IPS DF 6.9 (cell line): ENCODE results near the gene GTPBP6.

Experiments used
- DNase-seq: peaks from one replicate; pipeline ENCODE4 v3.0.0-alpha.2; 2013; ENCODE audit warnings: low read depth, low spot score
- H3K27ac ChIP-seq: one replicate; pipeline ENCODE4 v1.5.1; 2013; ENCODE audit warnings: low read length, control low read depth
- H3K27me3 ChIP-seq: 2 replicates; pipeline ENCODE4 v1.6.1; 2013; ENCODE audit warnings: mild to moderate bottlenecking, low read length; ENCODE audit not compliant: control insufficient read depth, insufficient read depth
- H3K36me3 ChIP-seq: 2 replicates; pipeline ENCODE4 v1.6.1; 2013; ENCODE audit warnings: low read length; ENCODE audit not compliant: control insufficient read depth, insufficient read depth
- H3K4me1 ChIP-seq: 2 replicates; pipeline ENCODE4 v1.6.1; 2013; ENCODE audit warnings: low read length; ENCODE audit not compliant: control insufficient read depth, insufficient read depth
- H3K4me3 ChIP-seq: 2 replicates; pipeline ENCODE4 v1.5.1; 2013; ENCODE audit warnings: mild to moderate bottlenecking, low read length
- H3K9me3 ChIP-seq: 2 replicates; pipeline ENCODE4 v1.6.1; 2013; ENCODE audit warnings: low read length, inconsistent platforms; ENCODE audit not compliant: control insufficient read depth, insufficient read depth
- WGBS: extraction: QIAGEN DNeasy Blood & Tissue Kit; methylation state at CpG from one replicate; pipeline ENCODE4 v1.1.7; 2013; ENCODE audit warnings: mixed read lengths, missing lambda C conversion rate; ENCODE audit not compliant: insufficient read length, insufficient coverage; 5-methylcytosine and 5-hydroxymethylcytosine counted together

GTPBP6 gene

GRCh38 chrX:358651-359143 is 40.1 kb upstream of the GTPBP6 start:
- no peak overlapping the region for H3K4me3 ChIP-seq
- DNase-seq = no peak
- no CpG with 5 or more reads among the region's 49 CpGs for WGBS
- H3K9me3 ChIP-seq = no peaks in the 10 kb centered on the region
- no peaks in the 10 kb centered on the region; the same call in 1 of the 2 replicates for H3K4me1 ChIP-seq
- H3K36me3 ChIP-seq = peaks cover 13% of the 10 kb centered on the region
- H3K27ac ChIP-seq = no peak overlapping the region
- H3K27me3 ChIP-seq = no peaks in the 10 kb centered on the region

- Histone ChIP-seq H3K27me3 (no peaks in the 10 kb centered on the region), H3K9me3 (no peaks in the 10 kb centered on the region), H3K27ac (no peak overlapping the region), H3K36me3 (peaks cover 13% of the 10 kb centered on the region), H3K4me3 (no peak overlapping the region), H3K4me1 (no peaks in the 10 kb centered on the region)
- no CpG with 5 or more reads among the region's 48 CpGs for WGBS
- no peak for DNase-seq
These were observed 39.3 kb upstream of the GTPBP6 start for GRCh38 chrX:357693-358471.

GRCh38 chrX:357035-357692 is 38.6 kb upstream of the GTPBP6 start:
- Histone ChIP-seq H3K27me3 (no peaks in the 10 kb centered on the region), H3K9me3 (no peaks in the 10 kb centered on the region), H3K4me3 (no peak overlapping the region), H3K27ac (no peak overlapping the region), H3K36me3 (peaks cover 18% of the 10 kb centered on the region), H3K4me1 (no peaks in the 10 kb centered on the region)
- WGBS = no CpG with 5 or more reads among the region's 14 CpGs
- no peak for DNase-seq

GRCh38 chrX:356385-357034 is 37.9 kb upstream of the GTPBP6 start:
- Histone ChIP-seq H3K36me3 (peaks cover 19% of the 10 kb centered on the region), H3K4me1 (no peaks in the 10 kb centered on the region), H3K4me3 (no peak overlapping the region), H3K27ac (no peak overlapping the region), H3K9me3 (no peaks in the 10 kb centered on the region), H3K27me3 (no peaks in the 10 kb centered on the region)
- DNase-seq = no peak
- WGBS = no CpG with 5 or more reads among the region's 17 CpGs

- H3K4me1 ChIP-seq = no peaks in the 10 kb centered on the region
- no peaks in the 10 kb centered on the region for H3K27me3 ChIP-seq
- no peak overlapping the region for H3K4me3 ChIP-seq
- no peak overlapping the region for H3K27ac ChIP-seq
- no peaks in the 10 kb centered on the region for H3K9me3 ChIP-seq
- DNase-seq = no peak
- peaks cover 11% of the 10 kb centered on the region for H3K36me3 ChIP-seq
- no CpG with 5 or more reads among the region's 35 CpGs for WGBS
These were observed 36.9 kb upstream of the GTPBP6 start for GRCh38 chrX:355329-356050.

GRCh38 chrX:353566-354535 is 35.3 kb upstream of the GTPBP6 start:
- Histone ChIP-seq H3K27ac (no peak overlapping the region), H3K4me3 (no peak overlapping the region), H3K4me1 (no peaks in the 10 kb centered on the region), H3K36me3 (peaks cover 10% of the 10 kb centered on the region; the same call in 1 of the 2 replicates), H3K27me3 (no peaks in the 10 kb centered on the region), H3K9me3 (no peaks in the 10 kb centered on the region)
- DNase-seq = no peak
- WGBS = no CpG with 5 or more reads among the region's 39 CpGs

- Histone ChIP-seq H3K27ac (no peak overlapping the region), H3K4me3 (no peak overlapping the region), H3K27me3 (no peaks in the 10 kb centered on the region), H3K36me3 (peaks cover 7% of the 10 kb centered on the region; the same call in 1 of the 2 replicates), H3K9me3 (no peaks in the 10 kb centered on the region), H3K4me1 (no peaks in the 10 kb centered on the region)
- no peak for DNase-seq
- no CpG with 5 or more reads among the region's 39 CpGs for WGBS
These were observed 34.2 kb upstream of the GTPBP6 start for GRCh38 chrX:352582-353314.

- no peaks in the 10 kb centered on the region for H3K27me3 ChIP-seq
- H3K27ac ChIP-seq = no peak overlapping the region
- peaks cover 11% of the 10 kb centered on the region; the same call in 1 of the 2 replicates for H3K36me3 ChIP-seq
- no peaks in the 10 kb centered on the region for H3K4me1 ChIP-seq
- no peaks in the 10 kb centered on the region for H3K9me3 ChIP-seq
- no peak overlapping the region for H3K4me3 ChIP-seq
- WGBS = no CpG with 5 or more reads among the region's 27 CpGs
- no peak for DNase-seq
These were observed 33.6 kb upstream of the GTPBP6 start for GRCh38 chrX:352181-352580.

- no CpG with 5 or more reads among the region's 10 CpGs for WGBS
- Histone ChIP-seq H3K36me3 (peaks cover 16% of the 10 kb centered on the region), H3K4me1 (no peaks in the 10 kb centered on the region), H3K27ac (no peak overlapping the region), H3K27me3 (no peaks in the 10 kb centered on the region), H3K9me3 (no peaks in the 10 kb centered on the region), H3K4me3 (no peak overlapping the region)
- no peak for DNase-seq
These were observed 33.1 kb upstream of the GTPBP6 start for GRCh38 chrX:351736-352135.
